ENCODE measurements around the gene KCP. TPM values are rescaled to one million over a fixed set of nuclear protein-coding genes. Genes with fewer than 3 reads are reported as not detected.

The KCP gene
- total RNA-seq, 1 donor from 2014 or later, result 23.7 TPM

GRCh38 chr7:128951296-128951695 is 40.8 kb upstream of the KCP start:
- Mint-ChIP-seq H3K4me3 (no peak overlapping the region), H3K27me3 (ENCODE audit: low read depth) (no peaks in the 10 kb centered on the region), H3K4me1 (no peaks in the 10 kb centered on the region), H3K36me3 (peaks cover 17% of the 10 kb centered on the region), H3K9me3 (no peaks in the 10 kb centered on the region), H3K27ac (no peak overlapping the region)
- DNase-seq (ENCODE audit: low spot score in 2 of 2, unreplicated experiment in 2 of 2), result no peak
- no peak for TF ChIP-seq CTCF (IDR thresholded peaks at IDR 0.05; ENCODE audit: unreplicated experiment)

- Mint-ChIP-seq H3K27me3 (ENCODE audit: low read depth) (peaks cover 2% of the 10 kb centered on the region), H3K4me3 (no peak overlapping the region), H3K4me1 (no peaks in the 10 kb centered on the region), H3K9me3 (no peaks in the 10 kb centered on the region), H3K27ac (no peak overlapping the region), H3K36me3 (peaks cover 14% of the 10 kb centered on the region)
- DNase-seq (ENCODE audit: low spot score in 2 of 2, unreplicated experiment in 2 of 2), result no peak
- TF ChIP-seq CTCF (IDR thresholded peaks at IDR 0.05; ENCODE audit: unreplicated experiment), result no peak
Measured at GRCh38 chr7:128948976-128949760, 38.7 kb upstream of the KCP start.

- Mint-ChIP-seq H3K36me3 (peaks cover 14% of the 10 kb centered on the region), H3K27me3 (ENCODE audit: low read depth) (peaks cover 2% of the 10 kb centered on the region), H3K4me1 (no peaks in the 10 kb centered on the region), H3K4me3 (no peak overlapping the region), H3K9me3 (no peaks in the 10 kb centered on the region), H3K27ac (no peak overlapping the region)
- TF ChIP-seq CTCF (IDR thresholded peaks at IDR 0.05; ENCODE audit: unreplicated experiment), result no peak
- DNase-seq (ENCODE audit: low spot score in 2 of 2, unreplicated experiment in 2 of 2), result no peak
Measured at GRCh38 chr7:128948312-128948973, 37.9 kb upstream of the KCP start.

GRCh38 chr7:128947854-128948253 is 37.3 kb upstream of the KCP start:
- no peak for TF ChIP-seq CTCF (IDR thresholded peaks at IDR 0.05; ENCODE audit: unreplicated experiment)
- Mint-ChIP-seq H3K4me3 (no peak overlapping the region), H3K27ac (no peak overlapping the region), H3K27me3 (ENCODE audit: low read depth) (peaks cover 2% of the 10 kb centered on the region), H3K4me1 (no peaks in the 10 kb centered on the region), H3K36me3 (peaks cover 9% of the 10 kb centered on the region), H3K9me3 (no peaks in the 10 kb centered on the region)
- no peak for DNase-seq (ENCODE audit: low spot score in 2 of 2, unreplicated experiment in 2 of 2)

GRCh38 chr7:128946936-128947830 is 36.7 kb upstream of the KCP start:
- peaks cover 5% of the 10 kb centered on the region for H3K36me3 Mint-ChIP-seq
- H3K4me1 Mint-ChIP-seq, result no peaks in the 10 kb centered on the region
- H3K27me3 Mint-ChIP-seq (ENCODE audit: low read depth), result peaks cover 2% of the 10 kb centered on the region
- H3K27ac Mint-ChIP-seq, result no peak overlapping the region
- no peak for TF ChIP-seq CTCF (IDR thresholded peaks at IDR 0.05; ENCODE audit: unreplicated experiment)
- H3K4me3 Mint-ChIP-seq, result no peak overlapping the region
- H3K9me3 Mint-ChIP-seq, result no peaks in the 10 kb centered on the region
- DNase-seq (ENCODE audit: low spot score in 2 of 2, unreplicated experiment in 2 of 2), result no peak

Measured in mesothelial cell of epicardium (in vitro differentiated cells).